Measurements from ENCODE around the gene TMED9.
"Not testable (repeated sequence)": the region's sequence is repeated elsewhere in the genome, so short reads cannot be mapped to it uniquely, and the experiment has no call there.

The TMED9 gene

GRCh38 chr5:177606071-177607051 lies 14.4 kb downstream of the TMED9 start:
- DNase-seq (ENCODE audit: low read depth in 2 of 2), result no peak

- DNase-seq (ENCODE audit: low read depth in 2 of 2), result no peak
Observed at GRCh38 chr5:177607115-177607451, 15.1 kb downstream of the TMED9 start.

GRCh38 chr5:177607452-177608192 lies 15.6 kb downstream of the TMED9 start:
- DNase-seq (ENCODE audit: low read depth in 2 of 2), result peak; percentile 39 to 62

- DNase-seq (ENCODE audit: low read depth in 2 of 2), result no peak
Observed at GRCh38 chr5:177608243-177609075, 16.5 kb downstream of the TMED9 start.

GRCh38 chr5:177609076-177610059 lies 17.4 kb downstream of the TMED9 start:
- no peak for DNase-seq (ENCODE audit: low read depth in 2 of 2)

GRCh38 chr5:177610131-177610769 lies 18.2 kb downstream of the TMED9 start:
- no peak for DNase-seq (ENCODE audit: low read depth in 2 of 2)

GRCh38 chr5:177610770-177611445 lies 18.9 kb downstream of the TMED9 start:
- no peak for DNase-seq (ENCODE audit: low read depth in 2 of 2)

- DNase-seq (ENCODE audit: low read depth in 2 of 2), result no peak
Observed at GRCh38 chr5:177611446-177612214, 19.6 kb downstream of the TMED9 start.

- DNase-seq (ENCODE audit: low read depth in 2 of 2), result no peak
Observed at GRCh38 chr5:177612215-177612673, 20.2 kb downstream of the TMED9 start.

GRCh38 chr5:177620560-177620959 lies 28.6 kb downstream of the TMED9 start:
- no peak for DNase-seq (ENCODE audit: low read depth in 2 of 2)

- not testable (repeated sequence) for DNase-seq (ENCODE audit: low read depth in 2 of 2)
Observed at GRCh38 chr5:177624172-177624571, 32.2 kb downstream of the TMED9 start.

- not testable (repeated sequence) for DNase-seq (ENCODE audit: low read depth in 2 of 2)
Observed at GRCh38 chr5:177630186-177630585, 38.2 kb downstream of the TMED9 start.

GRCh38 chr5:177634912-177635311 lies 42.9 kb downstream of the TMED9 start:
- not testable (repeated sequence) for DNase-seq (ENCODE audit: low read depth in 2 of 2)

- not testable (repeated sequence) for DNase-seq (ENCODE audit: low read depth in 2 of 2)
Observed at GRCh38 chr5:177645462-177645861, 53.5 kb downstream of the TMED9 start.

Measured in stimulated activated CD4-positive, alpha-beta T cell treated with anti-CD3 and anti-CD28 coated beads, Interleukin-12 subunit alpha, Interleukin-12 subunit beta, amount 100 ng/mL, for 24 hours (primary cell).